HG03520 (cell line): ENCODE data around the gene C19orf25.

ENCODE experiments used
- ATAC-seq: cut with Tn5 transposase; IDR thresholded peaks from one replicate; pipeline ENCODE4 v1.9.1; 2021; ENCODE audit warnings: mild to moderate bottlenecking, moderate library complexity; ENCODE audit not compliant: unreplicated experiment

Gene C19orf25

GRCh38 chr19:1433119-1434039 lies 45.6 kb downstream of the C19orf25 start:
- no peak for ATAC-seq

GRCh38 chr19:1432507-1432887 lies 46.5 kb downstream of the C19orf25 start:
- ATAC-seq: no peak

GRCh38 chr19:1431759-1432506 lies 47.1 kb downstream of the C19orf25 start:
- no peak for ATAC-seq

GRCh38 chr19:1430246-1430645 lies 48.8 kb downstream of the C19orf25 start:
- no peak for ATAC-seq

GRCh38 chr19:1429750-1430149 lies 49.3 kb downstream of the C19orf25 start:
- ATAC-seq: no peak

GRCh38 chr19:1428738-1429391 lies 50.1 kb downstream of the C19orf25 start:
- ATAC-seq: no peak

GRCh38 chr19:1427221-1427920 lies 51.6 kb downstream of the C19orf25 start:
- ATAC-seq: no peak

GRCh38 chr19:1426736-1427135 lies 52.3 kb downstream of the C19orf25 start:
- ATAC-seq: no peak

- ATAC-seq: no peak
Observed at GRCh38 chr19:1425902-1426301, 53.1 kb downstream of the C19orf25 start.

- ATAC-seq: no peak
Observed at GRCh38 chr19:1425102-1425837, 53.7 kb downstream of the C19orf25 start.

GRCh38 chr19:1424192-1424955 lies 54.6 kb downstream of the C19orf25 start:
- ATAC-seq: no peak

- no peak for ATAC-seq
Observed at GRCh38 chr19:1423436-1424191, 55.4 kb downstream of the C19orf25 start.
